DOHH2 (cell line): ENCODE results near the gene RGS9.

Source experiments
- CTCF ChIP-seq: fragments of 200-600 bp; sonication (generic); IDR thresholded peaks from one replicate; pipeline ENCODE4 v1.5.1; 2014; ENCODE audit warnings: antibody characterized with exemption, mild to moderate bottlenecking, low read depth, low read length; ENCODE audit not compliant: poor library complexity, severe bottlenecking
- EZH2phosphoT487 ChIP-seq: fragments of 200-600 bp; sonication (generic); IDR thresholded peaks from 2 replicates; pipeline ENCODE4 v1.6.1; 2017; ENCODE audit warnings: borderline replicate concordance, mild to moderate bottlenecking, antibody characterized with exemption, low read length, moderate library complexity, mixed read lengths

GRCh38 chr17:65097110-65097509 is 40.1 kb upstream of the RGS9 start:
- TF ChIP-seq CTCF = no peak
- TF ChIP-seq EZH2phosphoT487 = no peak
